ENCODE measurements around the gene ZNF343.

GRCh38 chr20:2462484-2462883 lies 46.2 kb downstream of the ZNF343 start:
- no peak for TF ChIP-seq CTCF (IDR thresholded peaks at IDR 0.05)
- TF ChIP-seq POLR2A (IDR thresholded peaks at IDR 0.05), result no peak
